Measurements from ENCODE around the gene PAX8. TPM values are rescaled to one million over a fixed set of nuclear protein-coding genes. Genes with fewer than 3 reads are reported as not detected.

Gene PAX8
- total and polyA plus RNA-seq, 10 of the 15 experiments (the other 5 are each of a cell fraction or from before 2014, with no cell fraction given) = 0.16 to 2.5 (median 0.97) TPM

- SMC1A ChIA-PET (ENCODE audit: uncharacterized antibody, unreplicated experiment) = interaction anchor here (0.6 kb wide), 1 partner anchor 47 kb away, joined by 4 read pairs; no protein-coding TSS in a partner anchor
- in situ Hi-C loops (cut with MboI) = no loop called here
- H2AFZ ChIP-seq (ENCODE audit: control insufficient read depth, low read depth, low read length) = no peak overlapping the region
These were observed 2.4 kb downstream of the PAX8 start for GRCh38 chr2:113276216-113276760.

More at GRCh38 chr2:113276216-113276760, 2.4 kb downstream of the PAX8 start:
- Histone ChIP-seq H3K79me2 (ENCODE audit: control insufficient read depth, insufficient read depth, low read length) (no peaks in the 10 kb centered on the region), H3K27me3 (replicated peaks in 1 of 2; ENCODE audit: control insufficient read depth in 2 of 2, insufficient read depth in 2 of 2, low read length in 1 of 2) (peaks cover 15 to 16% of the 10 kb centered on the region in 2 experiments), H3K4me3 (no peak overlapping the region), H3K9ac (ENCODE audit: control insufficient read depth, insufficient read depth, low read length) (no peak overlapping the region), H4K20me1 (ENCODE audit: control insufficient read depth, insufficient read depth) (no peaks in the 10 kb centered on the region), H3K27ac (ENCODE audit: control insufficient read depth, insufficient read depth) (no peak overlapping the region), H3K9me3 (replicated peaks; ENCODE audit: control insufficient read depth, insufficient read depth, low read length) (no peaks in the 10 kb centered on the region), H3K4me2 (ENCODE audit: control insufficient read depth, insufficient read depth) (no peak overlapping the region), H3K4me1 (ENCODE audit: control insufficient read depth, insufficient read depth, low read length) (no peaks in the 10 kb centered on the region), H3K36me3 (ENCODE audit: control insufficient read depth in 2 of 2, insufficient read depth in 2 of 2, low read length in 1 of 2) (no peaks in the 10 kb centered on the region)
- CTCF ChIA-PET = interaction anchor here (1.5 kb wide), 1 partner anchor 27 kb away, joined by 3 read pairs; no protein-coding TSS in a partner anchor
- DNase-seq (ENCODE audit: low read depth, low spot score) = no peak
- intact Hi-C loops (cut with micrococcal nuclease; ENCODE audit: unreplicated experiment) = no loop called here
- no peak for FAIRE-seq
- TF ChIP-seq RB1 (IDR thresholded peaks at IDR 0.05; ENCODE audit: borderline replicate concordance) = no peak
- TF ChIP-seq NR2F1 (conservative IDR thresholded peaks at IDR 0.05) = no peak
- TF ChIP-seq CTCF (IDR thresholded peaks at IDR 0.05 in 2 of 3, conservative IDR thresholded peaks at IDR 0.05 in 1 of 3; ENCODE audit: control insufficient read depth in 2 of 3, extremely low read depth in 1 of 3, insufficient read depth in 1 of 3, low read depth in 3 of 3, low read length in 3 of 3) = no peak
- no peak for TF ChIP-seq DPF2 (IDR thresholded peaks at IDR 0.05)
- no peak for TF ChIP-seq SUPT20H (IDR thresholded peaks at IDR 0.05; ENCODE audit: borderline replicate concordance, control insufficient read depth, low read depth, low read length)
- TF ChIP-seq FOXK2 (IDR thresholded peaks at IDR 0.05) = no peak
- TF ChIP-seq HCFC1 (IDR thresholded peaks at IDR 0.05; ENCODE audit: low read length) = no peak
- RAD21 ChIA-PET (ENCODE audit: unreplicated experiment) = interaction anchor here (1.1 kb wide), 1 partner anchor 138 kb away, joined by 3 read pairs; no protein-coding TSS in a partner anchor
- no TSS peak for BruUV-seq (replicated peaks)
- ATAC-seq = no peak
- WGBS (ENCODE audit: insufficient coverage, insufficient replicate concordance, low lambda C conversion rate, missing lambda C conversion rate) = 35% methylated on average over 17 of the region's 18 CpGs
- POLR2A ChIA-PET = no interaction called here

Measured in GM12878 (cell line).